GM12891 (cell line): ENCODE data around the gene TUBB8B. TPM values are rescaled to one million over a fixed set of nuclear protein-coding genes. Genes with fewer than 3 reads are reported as not detected.
"Not testable (repeated sequence)": the region's sequence is repeated elsewhere in the genome, so short reads cannot be mapped to it uniquely, and the experiment has no call there.

Experiments
- DNase-seq: peaks from one replicate; pipeline ENCODE4 v3.0.0; 2011; ENCODE audit warnings: low spot score; ENCODE audit not compliant: insufficient read length
- FAIRE-seq: peaks from 2 replicates; lab custom pipeline; 2011; peaks lifted over from hg19 to GRCh38; lab: Jason Lieb, UNC
- polyA plus RNA-seq: library from polyadenylated mRNA; unstranded; fragments of >200 nt; gene quantifications from one replicate; pipeline ENCODE4 v1.2.1, GENCODE V29; 2012; ENCODE audit warnings: low read depth, missing spikeins, inconsistent platforms; ENCODE audit not compliant: missing spikeins

TUBB8B gene
- not detected for polyA plus RNA-seq

- FAIRE-seq, DNase-seq: not testable (repeated sequence)
Observed at GRCh38 chr18:49176-49665, at the start of gene TUBB8B. Gene TUBB8B (minus strand): TSS chr18:49615. CDS start chr18:49557, 58 bp downstream.

- FAIRE-seq, DNase-seq: not testable (repeated sequence)
Observed at GRCh38 chr18:97252-97914, 48.0 kb upstream of the TUBB8B start.

DNA sequence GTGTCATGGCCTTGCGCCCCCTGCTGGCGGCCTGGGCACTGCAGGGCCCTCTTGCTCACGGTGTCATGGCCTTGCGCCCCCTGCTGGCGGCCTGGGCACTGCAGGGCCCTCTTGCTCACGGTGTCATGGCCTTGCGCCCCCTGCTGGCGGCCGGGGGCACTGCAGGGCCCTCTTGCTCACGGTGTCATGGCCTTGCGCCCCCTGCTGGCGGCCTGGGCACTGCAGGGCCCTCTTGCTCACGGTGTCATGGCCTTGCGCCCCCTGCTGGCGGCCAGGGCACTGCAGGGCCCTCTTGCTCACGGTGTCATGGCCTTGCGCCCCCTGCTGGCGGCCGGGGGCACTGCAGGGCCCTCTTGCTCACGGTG, 47.3 kb upstream of the TUBB8B start:
- FAIRE-seq, result not testable (repeated sequence)

GRCh38 chr18:96101-96766, 46.8 kb upstream of the TUBB8B start:
- not testable (repeated sequence) for DNase-seq, FAIRE-seq

More for the DNA sequence above, 47.3 kb upstream of the TUBB8B start:
- not testable (repeated sequence) for DNase-seq

- DNase-seq, FAIRE-seq: not testable (repeated sequence)
Observed at GRCh38 chr18:95580-95979, 46.2 kb upstream of the TUBB8B start.

GRCh38 chr18:93897-94408, 44.5 kb upstream of the TUBB8B start:
- FAIRE-seq, DNase-seq: not testable (repeated sequence)

GRCh38 chr18:91561-91960, 42.1 kb upstream of the TUBB8B start:
- FAIRE-seq, DNase-seq: not testable (repeated sequence)

DNA sequence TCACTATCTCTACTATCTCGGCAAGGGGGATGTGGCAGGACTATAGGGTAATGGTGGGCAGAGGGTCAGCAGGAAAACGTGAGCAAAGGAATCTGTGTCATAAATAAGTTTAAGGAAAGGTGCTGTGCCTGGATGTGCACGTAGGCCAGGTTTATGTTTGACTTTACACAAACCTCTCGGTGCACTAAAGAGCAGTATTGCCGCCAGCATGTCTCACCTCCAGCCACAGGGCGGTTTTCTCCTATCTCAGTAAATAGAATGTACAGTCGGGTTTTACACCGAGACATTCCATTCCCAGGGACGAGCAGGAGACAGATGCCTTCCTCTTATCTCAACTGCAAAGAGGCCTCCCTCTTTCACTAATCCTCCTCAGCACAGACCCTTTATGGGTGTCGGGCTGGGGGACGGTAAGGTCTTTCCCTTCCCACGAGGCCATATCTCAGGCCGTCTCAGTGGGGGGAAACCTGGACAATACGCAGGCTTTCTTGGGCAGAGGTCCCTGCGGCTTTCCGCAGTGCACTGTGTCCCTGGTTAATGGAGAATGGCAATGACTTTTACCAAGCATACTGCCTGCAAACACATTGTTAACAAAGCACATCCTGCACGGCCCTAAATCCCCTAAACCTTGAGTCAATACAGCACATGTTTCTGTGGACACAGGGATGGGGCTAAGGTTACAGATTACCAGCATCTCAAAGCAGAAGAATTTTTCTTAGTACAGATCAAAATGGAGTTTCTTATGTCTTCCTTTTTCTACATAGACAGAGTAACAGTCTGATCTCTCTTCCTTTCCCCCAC, 41.2 kb upstream of the TUBB8B start:
- DNase-seq, FAIRE-seq: not testable (repeated sequence)

GRCh38 chr18:89124-89523, 39.7 kb upstream of the TUBB8B start:
- not testable (repeated sequence) for FAIRE-seq, DNase-seq

GRCh38 chr18:84801-85200, 35.4 kb upstream of the TUBB8B start:
- FAIRE-seq, DNase-seq: not testable (repeated sequence)

- not testable (repeated sequence) for DNase-seq, FAIRE-seq
Observed at GRCh38 chr18:82626-83209, 33.3 kb upstream of the TUBB8B start.

DNA sequence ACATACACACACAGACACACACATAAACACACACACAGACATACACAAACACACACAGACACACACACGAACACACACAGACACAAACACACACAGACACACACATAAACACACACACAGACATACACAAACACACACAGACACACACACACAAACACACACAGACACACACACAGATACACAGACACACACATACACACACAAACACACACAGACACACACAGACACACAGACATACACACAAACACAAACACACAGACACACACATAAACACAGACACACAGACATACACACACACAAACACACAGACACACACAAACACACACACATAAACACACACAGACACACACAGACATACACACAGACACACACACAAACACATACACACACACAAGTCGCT, 31.5 kb upstream of the TUBB8B start:
- not testable (repeated sequence) for DNase-seq
- peak; percentile 85 for FAIRE-seq

- DNase-seq, FAIRE-seq: not testable (repeated sequence)
Observed at GRCh38 chr18:80202-80601, 30.8 kb upstream of the TUBB8B start.

GRCh38 chr18:75525-76160, 26.2 kb upstream of the TUBB8B start:
- not testable (repeated sequence) for FAIRE-seq, DNase-seq

DNA sequence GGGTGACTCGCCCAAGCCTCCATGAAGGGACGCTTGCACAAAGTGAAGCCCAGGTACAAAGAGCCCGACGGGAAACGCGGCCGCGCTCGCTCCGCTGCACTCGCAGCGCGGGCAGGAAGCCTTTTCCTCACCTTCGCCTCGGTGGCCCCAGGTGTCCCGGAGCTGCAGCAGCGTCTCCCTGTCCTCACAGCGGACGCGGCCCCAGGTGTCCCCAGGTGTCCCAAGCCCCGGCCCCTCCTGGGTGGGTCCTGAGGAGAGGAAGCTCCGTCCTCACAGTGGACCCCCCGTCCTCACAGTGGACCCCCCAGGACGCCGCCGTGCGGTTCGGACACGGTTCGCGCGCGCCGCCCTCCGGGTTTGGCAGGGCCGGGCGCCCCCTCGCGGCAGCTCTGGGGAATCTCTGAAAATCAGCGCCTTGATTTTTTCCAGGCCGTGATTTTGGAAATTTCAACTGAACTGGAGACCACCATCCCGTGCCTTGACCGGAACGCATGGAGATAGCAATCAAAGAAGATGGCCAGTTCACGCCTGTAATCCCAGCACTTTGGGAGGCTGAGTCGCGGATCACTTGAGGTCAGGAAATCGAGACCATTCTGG, 23.9 kb upstream of the TUBB8B start:
- not testable (repeated sequence) for FAIRE-seq, DNase-seq

DNA sequence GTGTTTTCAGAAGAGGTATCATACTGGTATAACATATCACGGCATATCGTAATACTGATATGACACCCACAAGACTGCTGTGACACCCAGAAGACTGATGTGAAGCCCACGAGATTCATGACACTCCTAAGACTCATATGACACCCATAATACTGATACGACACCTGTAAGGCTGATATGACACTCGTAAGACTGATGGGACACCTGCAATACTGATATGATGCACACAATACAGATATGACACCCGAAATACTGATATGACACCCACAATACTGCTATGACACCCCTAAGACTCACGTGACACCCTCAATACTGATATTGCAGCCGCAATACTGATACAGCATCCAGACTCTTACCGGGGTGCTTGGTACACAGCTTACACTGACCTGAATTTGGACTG, 18.3 kb upstream of the TUBB8B start:
- not testable (repeated sequence) for DNase-seq, FAIRE-seq

DNA sequence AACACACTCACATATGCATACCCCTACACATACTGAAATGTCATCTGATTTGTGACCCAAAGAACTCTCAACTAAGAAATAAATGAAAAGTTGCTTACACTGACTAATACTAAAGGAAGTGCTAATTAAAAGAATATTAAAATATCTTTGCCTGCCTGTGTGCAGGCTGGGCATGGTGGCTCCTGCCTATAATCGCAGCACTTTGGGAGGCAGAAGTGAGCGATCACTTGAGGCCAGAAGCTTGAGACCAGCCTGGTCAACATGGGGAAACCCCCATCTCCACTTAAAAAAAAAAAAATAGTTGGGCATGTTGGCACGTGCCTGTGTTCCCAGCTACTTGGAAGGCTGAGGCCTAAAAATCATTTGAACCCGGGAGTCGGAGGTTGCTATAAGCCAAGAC, 14.9 kb upstream of the TUBB8B start:
- not testable (repeated sequence) for DNase-seq, FAIRE-seq

DNA sequence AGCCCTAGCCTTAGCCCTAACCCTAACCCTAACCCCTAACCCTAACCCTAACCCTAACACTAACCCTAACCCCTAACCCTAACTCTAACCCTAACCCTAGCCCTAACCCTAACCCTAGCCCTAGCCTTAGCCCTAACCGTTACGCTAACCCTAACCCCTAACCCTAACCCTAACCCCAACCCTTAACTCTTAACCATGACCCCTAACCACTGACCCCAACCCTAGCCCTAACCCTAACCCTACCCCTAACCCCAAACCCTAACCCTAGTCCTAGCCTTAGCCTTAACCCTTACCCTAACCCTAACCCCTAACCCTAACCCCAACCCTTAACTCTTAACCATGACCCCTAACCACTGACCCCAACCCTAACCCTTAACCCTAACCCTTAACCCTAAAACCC, 14.2 kb upstream of the TUBB8B start:
- not testable (repeated sequence) for FAIRE-seq, DNase-seq
